ENCODE data around the gene C2orf68. TPM values are rescaled to one million over a fixed set of nuclear protein-coding genes. Genes with fewer than 3 reads are reported as not detected.

C2orf68 gene
- polyA plus RNA-seq, 3 donors = 24.2 to 32.9 (median 30.7) TPM

GRCh38 chr2:85598594-85599340 lies 13.1 kb downstream of the C2orf68 start:
- Histone ChIP-seq H2AFZ (ENCODE audit: insufficient read depth, low read depth, low read length, poor library complexity, severe bottlenecking) (no peak overlapping the region), H3K4me2 (replicated peaks; ENCODE audit: extremely low read depth, low read length, poor library complexity, severe bottlenecking) (no peak overlapping the region), H3K9me3 (replicated peaks in 1 of 2; ENCODE audit: control insufficient read depth in 1 of 2, insufficient read depth in 1 of 2, low read length in 2 of 2) (no peaks in the 10 kb centered on the region), H3K27ac (ENCODE audit: low read depth in 1 of 2, low read length in 2 of 2) (no peak overlapping the region), H3K27me3 (ENCODE audit: control insufficient read depth in 2 of 2, insufficient read depth in 2 of 2, low read length in 2 of 2) (no peaks in the 10 kb centered on the region), H3K9ac (ENCODE audit: insufficient read depth, low read length, poor library complexity, severe bottlenecking) (no peak overlapping the region), H3K4me3 (replicated peaks in 1 of 3; ENCODE audit: low read depth in 2 of 3, low read length in 3 of 3) (no peak overlapping the region), H4K20me1 (ENCODE audit: insufficient read depth, low read length) (peaks cover 45% of the 10 kb centered on the region), H3K79me2 (ENCODE audit: insufficient read depth, low read length) (peaks cover 46% of the 10 kb centered on the region), H3K36me3 (replicated peaks in 1 of 2; ENCODE audit: control insufficient read depth in 1 of 2, insufficient read depth in 2 of 2, low read length in 2 of 2) (peaks cover 27 to 35% of the 10 kb centered on the region in 2 donors), H3K4me1 (ENCODE audit: control insufficient read depth in 1 of 2, insufficient read depth in 2 of 2, low read length in 2 of 2) (peaks cover 38 to 53% of the 10 kb centered on the region in 2 donors)
- Mint-ChIP-seq H3K36me3 (peaks cover 31 to 34% of the 10 kb centered on the region in 2 donors), H3K4me3 (no peak overlapping the region), H3K27ac (no peak overlapping the region), H3K9me3 (peaks cover 0 to 2% (median 0%) of the 10 kb centered on the region in 7 donors), H3K4me1 (peaks cover 48% of the 10 kb centered on the region), H3K27me3 (ENCODE audit: low read depth in 3 of 3) (peaks cover 2 to 8% (median 3%) of the 10 kb centered on the region in 3 donors)
- no peak for TF ChIP-seq CTCF (IDR thresholded peaks at IDR 0.05)
- 93% methylated on average over 3 of the region's 14 CpGs for WGBS (ENCODE audit: insufficient coverage)
- DNase-seq = no peak
- intact Hi-C loops (cut with micrococcal nuclease) = no loop called here

GRCh38 chr2:85597241-85597640 lies 14.6 kb downstream of the C2orf68 start:
- no peak for TF ChIP-seq CTCF (IDR thresholded peaks at IDR 0.05)
- H3K9me3 Mint-ChIP-seq = peaks cover 0 to 2% (median 0%) of the 10 kb centered on the region in 7 donors
- H3K27ac Mint-ChIP-seq = peak overlapping the region in 1 of 7 donors; percentile 98
- Histone ChIP-seq H3K9ac (ENCODE audit: insufficient read depth, low read length, poor library complexity, severe bottlenecking) (no peak overlapping the region), H3K36me3 (replicated peaks in 1 of 2; ENCODE audit: control insufficient read depth in 1 of 2, insufficient read depth in 2 of 2, low read length in 2 of 2) (peaks cover 27 to 41% of the 10 kb centered on the region in 2 donors), H3K4me1 (ENCODE audit: control insufficient read depth in 1 of 2, insufficient read depth in 2 of 2, low read length in 2 of 2) (peaks cover 31 to 43% of the 10 kb centered on the region in 2 donors), H3K27me3 (ENCODE audit: control insufficient read depth in 2 of 2, insufficient read depth in 2 of 2, low read length in 2 of 2) (no peaks in the 10 kb centered on the region), H2AFZ (ENCODE audit: insufficient read depth, low read depth, low read length, poor library complexity, severe bottlenecking) (no peak overlapping the region), H3K79me2 (ENCODE audit: insufficient read depth, low read length) (peaks cover 57% of the 10 kb centered on the region), H3K9me3 (replicated peaks in 1 of 2; ENCODE audit: control insufficient read depth in 1 of 2, insufficient read depth in 1 of 2, low read length in 2 of 2) (no peaks in the 10 kb centered on the region), H3K4me2 (replicated peaks; ENCODE audit: extremely low read depth, low read length, poor library complexity, severe bottlenecking) (no peak overlapping the region), H4K20me1 (ENCODE audit: insufficient read depth, low read length) (peaks cover 45% of the 10 kb centered on the region), H3K4me3 (replicated peaks in 1 of 3; ENCODE audit: low read depth in 2 of 3, low read length in 3 of 3) (no peak overlapping the region), H3K27ac (ENCODE audit: low read depth in 1 of 2, low read length in 2 of 2) (no peak overlapping the region)
- 94% methylated on average over 5 of the region's 5 CpGs for WGBS (ENCODE audit: insufficient coverage)
- H3K4me1 Mint-ChIP-seq = peaks cover 41% of the 10 kb centered on the region
- H3K4me3 Mint-ChIP-seq = no peak overlapping the region
- peaks cover 0 to 8% (median 3%) of the 10 kb centered on the region in 3 donors for H3K27me3 Mint-ChIP-seq (ENCODE audit: low read depth in 3 of 3)
- peaks cover 37 to 43% of the 10 kb centered on the region in 2 donors for H3K36me3 Mint-ChIP-seq
- no peak for DNase-seq
- intact Hi-C loops (cut with micrococcal nuclease) = no loop called here

Measured in CD14-positive monocyte (primary cell).